HL-60/S4 treated with retinoic acid at 250 ng/mL for 4 days and 3 days (cell line): ENCODE measurements around the gene TEX10.
"Not testable (repeated sequence)": the region's sequence is repeated elsewhere in the genome, so short reads cannot be mapped to it uniquely, and the experiment has no call there.

Experiments
- in situ Hi-C: fragments of 300-500 bp; cut with MboI; formaldehyde crosslinking; loops from 2 replicates; pipeline ENCODE4 v1.7.0; 2022; ENCODE audit warnings: low sequenced_read_pairs

The TEX10 gene

GRCh38 chr9:100351508-100351907, 1.2 kb downstream of the TEX10 start:
- in situ Hi-C loops, result no loop called here

- in situ Hi-C loops, result no loop called here
These were observed 2.6 kb downstream of the TEX10 start for GRCh38 chr9:100350188-100350587.

GRCh38 chr9:100346836-100347235, 5.9 kb downstream of the TEX10 start:
- in situ Hi-C loops, result loop anchor here (10.0 kb wide), 1 partner anchor 62 kb away; no protein-coding TSS in a partner anchor

GRCh38 chr9:100341889-100342288, 10.9 kb downstream of the TEX10 start:
- in situ Hi-C loops, result loop anchor here (10.0 kb wide), 1 partner anchor 57 kb away; no protein-coding TSS in a partner anchor

- in situ Hi-C loops, result loop anchor here (10.0 kb wide), 1 partner anchor 55 kb away; no protein-coding TSS in a partner anchor
These were observed 12.5 kb downstream of the TEX10 start for GRCh38 chr9:100340224-100340623.

- in situ Hi-C loops, result not testable (repeated sequence)
These were observed 14.0 kb downstream of the TEX10 start for GRCh38 chr9:100338736-100339135.

GRCh38 chr9:100324594-100325200, 28.0 kb downstream of the TEX10 start:
- in situ Hi-C loops, result no loop called here

- in situ Hi-C loops, result no loop called here
These were observed 29.7 kb downstream of the TEX10 start for GRCh38 chr9:100322954-100323536.

- in situ Hi-C loops, result no loop called here
These were observed 35.0 kb downstream of the TEX10 start for GRCh38 chr9:100317706-100318105.

- in situ Hi-C loops, result no loop called here
These were observed 37.2 kb downstream of the TEX10 start for GRCh38 chr9:100315561-100315960.

GRCh38 chr9:100309992-100310391, 42.8 kb downstream of the TEX10 start:
- in situ Hi-C loops, result no loop called here

- in situ Hi-C loops, result no loop called here
These were observed 43.7 kb downstream of the TEX10 start for GRCh38 chr9:100308965-100309564.

- in situ Hi-C loops, result no loop called here
These were observed 45.7 kb downstream of the TEX10 start for GRCh38 chr9:100307080-100307479.

GRCh38 chr9:100306283-100306682, 46.5 kb downstream of the TEX10 start:
- in situ Hi-C loops, result no loop called here

GRCh38 chr9:100303747-100304146, 49.0 kb downstream of the TEX10 start:
- in situ Hi-C loops, result no loop called here

- in situ Hi-C loops, result no loop called here
These were observed 54.4 kb downstream of the TEX10 start for GRCh38 chr9:100298378-100298777.

- in situ Hi-C loops, result no loop called here
These were observed 56.3 kb downstream of the TEX10 start for GRCh38 chr9:100296407-100296806.

GRCh38 chr9:100295240-100295639, 57.5 kb downstream of the TEX10 start:
- in situ Hi-C loops, result no loop called here

- in situ Hi-C loops, result no loop called here
These were observed 57.9 kb downstream of the TEX10 start for GRCh38 chr9:100294806-100295205.

GRCh38 chr9:100294341-100294740, 58.4 kb downstream of the TEX10 start:
- in situ Hi-C loops, result no loop called here

- in situ Hi-C loops, result no loop called here
These were observed 60.3 kb downstream of the TEX10 start for GRCh38 chr9:100292414-100292813.

GRCh38 chr9:100290714-100291113, 62.0 kb downstream of the TEX10 start:
- in situ Hi-C loops, result no loop called here
